SU-DHL-6 (cell line): ENCODE results near the gene ZMIZ1.
"Not testable (repeated sequence)": the region's sequence is repeated elsewhere in the genome, so short reads cannot be mapped to it uniquely, and the experiment has no call there.

Source experiments
- H2AFZ ChIP-seq: fragments of 200-600 bp; sonication (generic); 2 replicates; pipeline ENCODE4 v1.6.1; 2014; ENCODE audit warnings: low read depth, mild to moderate bottlenecking, moderate library complexity, mixed read lengths, antibody characterized with exemption, low read length; ENCODE audit not compliant: severe bottlenecking
- H3F3A ChIP-seq: fragments of 200-600 bp; shearing (Covaris generic); 2 replicates; pipeline ENCODE4 v1.6.0; 2016; ENCODE audit warnings: antibody characterized with exemption, mild to moderate bottlenecking; ENCODE audit not compliant: insufficient read depth
- H3K27ac ChIP-seq: fragments of 200-600 bp; sonication (generic); 2 replicates; pipeline ENCODE4 v1.5.1; 2016; ENCODE audit warnings: low read depth, mild to moderate bottlenecking, low read length, moderate library complexity, mixed read lengths
- H3K27me3 ChIP-seq: fragments of 200-600 bp; sonication (generic), shearing (Covaris generic); 2 replicates; pipeline ENCODE4 v1.6.0; 2014; ENCODE audit warnings: mild to moderate bottlenecking, low read length
- H3K36me3 ChIP-seq: fragments of 200-600 bp; sonication (generic); 2 replicates; pipeline ENCODE4 v1.6.1; 2014; ENCODE audit warnings: mild to moderate bottlenecking, low read length, mixed read lengths
- H3K4me2 ChIP-seq: fragments of 300-600, 200-600 bp; shearing (Covaris generic), sonication (generic); 2 replicates; pipeline ENCODE4 v1.6.0; 2014; ENCODE audit warnings: low read length, low read depth, mild to moderate bottlenecking; ENCODE audit not compliant: poor library complexity, severe bottlenecking
- H3K4me3 ChIP-seq: fragments of 200-600 bp; sonication (generic); 2 replicates; pipeline ENCODE4 v1.5.1; 2014; ENCODE audit warnings: antibody characterized with exemption, low read length, mild to moderate bottlenecking, mixed read lengths; ENCODE audit not compliant: insufficient read depth, poor library complexity, severe bottlenecking
- H3K79me2 ChIP-seq: fragments of 200-600 bp; sonication (generic); 2 replicates; pipeline ENCODE4 v1.6.1; 2014; ENCODE audit warnings: mild to moderate bottlenecking, low read length, moderate library complexity; ENCODE audit not compliant: insufficient read depth
- H3K9ac ChIP-seq: fragments of 200-600 bp; sonication (generic); 2 replicates; pipeline ENCODE4 v1.7.0; 2014; ENCODE audit warnings: mild to moderate bottlenecking, low read length
- H3K9me2 ChIP-seq: fragments of 200-600 bp; sonication (generic); replicated peaks from 2 replicates; pipeline ENCODE4 v1.6.1; 2014; ENCODE audit warnings: low read length; ENCODE audit not compliant: insufficient read depth
- H3K9me3 ChIP-seq: fragments of 200-600 bp; sonication (generic); 2 replicates; pipeline ENCODE4 v1.6.1; 2014; ENCODE audit warnings: low read length, mixed read lengths; ENCODE audit not compliant: insufficient read depth
- H4K20me1 ChIP-seq: fragments of 200-600 bp; sonication (generic); 2 replicates; pipeline ENCODE4 v1.6.1; 2014; ENCODE audit warnings: low read depth, mild to moderate bottlenecking, antibody characterized with exemption, low read length, moderate library complexity, mixed read lengths
- EZH2phosphoT487 ChIP-seq: fragments of 200-600 bp; sonication (generic), shearing (Covaris generic); conservative IDR thresholded peaks from 2 replicates; pipeline ENCODE4 v1.6.1; 2018; ENCODE audit warnings: mild to moderate bottlenecking, antibody characterized with exemption, low read length, moderate library complexity, mixed read lengths
- TF ChIP-seq, protein P1 (sequence below): fragments of 200-600 bp; sonication (generic); IDR thresholded peaks from one replicate; pipeline ENCODE4 v1.5.1; 2017; ENCODE audit warnings: antibody characterized with exemption, mild to moderate bottlenecking, low read length, moderate library complexity; ENCODE audit not compliant: insufficient read depth, poor library complexity, severe bottlenecking

Gene ZMIZ1

GRCh38 chr10:79331226-79331625, 262.5 kb downstream of the ZMIZ1 start:
- no peak overlapping the region for H2AFZ ChIP-seq
- no peaks in the 10 kb centered on the region for H3K79me2 ChIP-seq
- no peak for TF ChIP-seq EZH2phosphoT487
- TF ChIP-seq, protein P1, sequence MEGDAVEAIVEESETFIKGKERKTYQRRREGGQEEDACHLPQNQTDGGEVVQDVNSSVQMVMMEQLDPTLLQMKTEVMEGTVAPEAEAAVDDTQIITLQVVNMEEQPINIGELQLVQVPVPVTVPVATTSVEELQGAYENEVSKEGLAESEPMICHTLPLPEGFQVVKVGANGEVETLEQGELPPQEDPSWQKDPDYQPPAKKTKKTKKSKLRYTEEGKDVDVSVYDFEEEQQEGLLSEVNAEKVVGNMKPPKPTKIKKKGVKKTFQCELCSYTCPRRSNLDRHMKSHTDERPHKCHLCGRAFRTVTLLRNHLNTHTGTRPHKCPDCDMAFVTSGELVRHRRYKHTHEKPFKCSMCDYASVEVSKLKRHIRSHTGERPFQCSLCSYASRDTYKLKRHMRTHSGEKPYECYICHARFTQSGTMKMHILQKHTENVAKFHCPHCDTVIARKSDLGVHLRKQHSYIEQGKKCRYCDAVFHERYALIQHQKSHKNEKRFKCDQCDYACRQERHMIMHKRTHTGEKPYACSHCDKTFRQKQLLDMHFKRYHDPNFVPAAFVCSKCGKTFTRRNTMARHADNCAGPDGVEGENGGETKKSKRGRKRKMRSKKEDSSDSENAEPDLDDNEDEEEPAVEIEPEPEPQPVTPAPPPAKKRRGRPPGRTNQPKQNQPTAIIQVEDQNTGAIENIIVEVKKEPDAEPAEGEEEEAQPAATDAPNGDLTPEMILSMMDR, result no peak
- H3F3A ChIP-seq, result no peaks in the 10 kb centered on the region
- no peaks in the 10 kb centered on the region for H3K9me2 ChIP-seq
- H3K36me3 ChIP-seq, result no peaks in the 10 kb centered on the region
- H3K9me3 ChIP-seq, result no peaks in the 10 kb centered on the region
- H4K20me1 ChIP-seq, result no peaks in the 10 kb centered on the region
- no peak overlapping the region for H3K4me2 ChIP-seq
- no peaks in the 10 kb centered on the region for H3K27me3 ChIP-seq
- H3K9ac ChIP-seq, result no peak overlapping the region
- H3K4me3 ChIP-seq, result no peak overlapping the region
- H3K27ac ChIP-seq, result no peak overlapping the region

GRCh38 chr10:79331709-79332108, 262.9 kb downstream of the ZMIZ1 start:
- Histone ChIP-seq H3K36me3 (no peaks in the 10 kb centered on the region), H2AFZ (no peak overlapping the region), H3K4me2 (no peak overlapping the region), H4K20me1 (no peaks in the 10 kb centered on the region), H3K9me2 (no peaks in the 10 kb centered on the region), H3K27me3 (no peaks in the 10 kb centered on the region), H3K9me3 (no peaks in the 10 kb centered on the region), H3K4me3 (no peak overlapping the region), H3K79me2 (no peaks in the 10 kb centered on the region), H3K27ac (no peak overlapping the region), H3F3A (no peaks in the 10 kb centered on the region), H3K9ac (no peak overlapping the region)
- TF ChIP-seq, protein P1, result no peak
- TF ChIP-seq EZH2phosphoT487, result no peak

- H3K9ac ChIP-seq, H3K27ac ChIP-seq: not testable (repeated sequence)
Observed at GRCh38 chr10:79332610-79333315, 264.0 kb downstream of the ZMIZ1 start.

DNA sequence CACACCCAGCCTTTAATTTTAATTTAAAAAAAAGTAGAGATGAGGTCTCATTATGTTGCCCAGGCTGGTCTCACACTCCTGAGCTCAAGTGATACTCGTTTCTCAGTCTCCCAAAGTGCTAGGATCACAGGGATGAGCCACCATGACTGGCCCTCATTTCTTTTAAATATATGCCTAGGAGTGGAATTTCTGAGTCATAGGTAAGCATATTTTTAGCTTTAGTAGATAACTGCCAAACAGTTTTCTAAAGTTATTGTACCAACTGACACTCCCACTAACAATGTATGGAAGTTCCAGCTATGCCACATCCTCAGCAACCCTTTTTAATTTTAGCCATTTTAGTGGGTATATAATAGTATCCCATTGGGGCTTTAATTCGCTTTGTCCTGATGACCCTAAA, 264.7 kb downstream of the ZMIZ1 start:
- no peak overlapping the region for H3K9ac ChIP-seq
- H3K9me3 ChIP-seq, result no peaks in the 10 kb centered on the region
- TF ChIP-seq, protein P1, result no peak
- TF ChIP-seq EZH2phosphoT487, result no peak
- no peaks in the 10 kb centered on the region for H3K9me2 ChIP-seq
- H3K4me3 ChIP-seq, result no peak overlapping the region
- no peaks in the 10 kb centered on the region for H3K36me3 ChIP-seq
- no peaks in the 10 kb centered on the region for H3K79me2 ChIP-seq
- H3K27me3 ChIP-seq, result no peaks in the 10 kb centered on the region
- H4K20me1 ChIP-seq, result no peaks in the 10 kb centered on the region
- H3F3A ChIP-seq, result no peaks in the 10 kb centered on the region
- H2AFZ ChIP-seq, result no peak overlapping the region
- H3K27ac ChIP-seq, result no peak overlapping the region
- H3K4me2 ChIP-seq, result no peak overlapping the region

More at GRCh38 chr10:79332610-79333315, 264.0 kb downstream of the ZMIZ1 start:
- H3K4me2 ChIP-seq, H3F3A ChIP-seq, H4K20me1 ChIP-seq, H3K4me3 ChIP-seq, H3K36me3 ChIP-seq, H2AFZ ChIP-seq, H3K9me3 ChIP-seq, H3K9me2 ChIP-seq, H3K79me2 ChIP-seq, H3K27me3 ChIP-seq: not testable (repeated sequence)
